OCI-LY7 (cell line): ENCODE results near the gene ULK4. TPM values are rescaled to one million over a fixed set of nuclear protein-coding genes. Genes with fewer than 3 reads are reported as not detected.

ENCODE experiments used
- BruUV-seq: library from RNA; stranded (reverse); fragments of 400-500 nt; replicated peaks from 2 replicates; lab custom pipeline; 2021; lab: Mats Ljungman, UMichigan
- CTCF ChIA-PET: fragments of 300-600 bp; sonication (Branson Sonifier 250); formaldehyde crosslinking; loops from one replicate; lab custom pipeline; 2022; ENCODE audit warnings: antibody characterized with exemption; ENCODE audit not compliant: unreplicated experiment; lab: Charles Lee
- POLR2A ChIA-PET: fragments of 300-600 bp; sonication (Branson Sonifier 250); formaldehyde crosslinking; loops from one replicate; lab custom pipeline; 2022; ENCODE audit warnings: antibody characterized with exemption; lab: Charles Lee
- DNase-seq: peaks from one replicate; pipeline ENCODE4 v3.0.0-alpha.2; 2015; ENCODE audit warnings: low spot score
- H2AFZ ChIP-seq: fragments of 200-600 bp; sonication (generic), shearing (Covaris generic); 2 replicates; pipeline ENCODE4 v1.6.1; 2014; ENCODE audit warnings: mild to moderate bottlenecking, antibody characterized with exemption, low read length, moderate library complexity
- H3K27ac ChIP-seq: fragments of 200-600 bp; sonication (generic); 2 replicates; pipeline ENCODE4 v1.5.1; 2014; ENCODE audit warnings: mixed run types, low read depth, mild to moderate bottlenecking, moderate library complexity, low read length, inconsistent platforms; ENCODE audit not compliant: poor library complexity, severe bottlenecking
- H3K36me3 ChIP-seq: fragments of 200-600 bp; sonication (generic); 2 replicates; pipeline ENCODE4 v1.6.1; 2014; ENCODE audit warnings: mild to moderate bottlenecking, antibody characterized with exemption, low read length, moderate library complexity, mixed read lengths; ENCODE audit not compliant: insufficient read depth
- H3K4me1 ChIP-seq: fragments of 200-600 bp; sonication (generic); 2 replicates; pipeline ENCODE4 v1.5.1; 2014; ENCODE audit warnings: mild to moderate bottlenecking, low read length; ENCODE audit not compliant: insufficient read depth, poor library complexity, severe bottlenecking
- H3K4me2 ChIP-seq: fragments of 200-600 bp; sonication (generic); 2 replicates; pipeline ENCODE4 v1.6.1; 2014; ENCODE audit warnings: mild to moderate bottlenecking, low read length
- H3K4me3 ChIP-seq: fragments of 200-600 bp; sonication (generic); 2 replicates; pipeline ENCODE4 v1.5.1; 2014; ENCODE audit warnings: mild to moderate bottlenecking, low read depth, low read length; ENCODE audit not compliant: poor library complexity, severe bottlenecking
- H3K79me2 ChIP-seq: fragments of 200-600 bp; sonication (generic); 2 replicates; pipeline ENCODE4 v1.6.1; 2016; ENCODE audit warnings: low read depth, mild to moderate bottlenecking, low read length, moderate library complexity, mixed read lengths; ENCODE audit not compliant: insufficient read depth
- H3K9me2 ChIP-seq: fragments of 200-600 bp; sonication (generic); 2 replicates; pipeline ENCODE4 v1.6.1; 2016; ENCODE audit warnings: mild to moderate bottlenecking, low read length, mixed read lengths; ENCODE audit not compliant: insufficient read depth
- H3K9me3 ChIP-seq: fragments of 200-600 bp; sonication (generic); 2 replicates; pipeline ENCODE4 v1.6.1; 2014; ENCODE audit warnings: mild to moderate bottlenecking, mixed run types, low read length, mixed read lengths
- H4K20me1 ChIP-seq: fragments of 200-600 bp; sonication (generic); 2 replicates; pipeline ENCODE4 v1.6.1; 2014; ENCODE audit warnings: mild to moderate bottlenecking, antibody characterized with exemption, low read length, moderate library complexity, mixed read lengths; ENCODE audit not compliant: insufficient read depth
- CTCF ChIP-seq: fragments of 200-600 bp; sonication (generic); conservative IDR thresholded peaks from 2 replicates; pipeline ENCODE4 v1.5.1; 2014; ENCODE audit warnings: mild to moderate bottlenecking, antibody characterized with exemption, low read length, moderate library complexity, mixed read lengths
- EZH2phosphoT487 ChIP-seq: fragments of 200-600 bp; sonication (generic); IDR thresholded peaks from 2 replicates; pipeline ENCODE4 v1.6.1; 2018; ENCODE audit warnings: low read depth, borderline replicate concordance, mild to moderate bottlenecking, mixed run types, antibody characterized with exemption, low read length, moderate library complexity, mixed read lengths
- intact Hi-C: fragments of 100-400 bp; cut with micrococcal nuclease; formaldehyde crosslinking; loops from one replicate; pipeline ENCODE4 v1.10.0; 2022; ENCODE audit not compliant: unreplicated experiment
- total RNA-seq, 2 experiments: library from RNA; depleted of rRNA in 1 of 2; stranded (reverse); fragments of >200 nt in 1 of 2; shearing (Covaris generic) in 1 of 2; gene quantifications; 2 replicates each; pipeline ENCODE4 v1.2.3, GENCODE V29; 2014 to 2022

The ULK4 gene
- total RNA-seq, 2 experiments from 2014 or later = 18.9 to 21.0 TPM

GRCh38 chr3:41430391-41430790 is 531.5 kb downstream of the ULK4 start:
- no peaks in the 10 kb centered on the region for H4K20me1 ChIP-seq
- H3K4me2 ChIP-seq = no peak overlapping the region
- no peak overlapping the region for H3K4me3 ChIP-seq
- no peaks in the 10 kb centered on the region for H3K9me2 ChIP-seq
- intact Hi-C loops = no loop called here
- no peaks in the 10 kb centered on the region for H3K4me1 ChIP-seq
- CTCF ChIA-PET = no interaction called here
- no peaks in the 10 kb centered on the region for H3K36me3 ChIP-seq
- POLR2A ChIA-PET = interaction anchor here (0.7 kb wide), 1 partner anchor 452 kb away, joined by 3 read pairs; no protein-coding TSS in a partner anchor
- TF ChIP-seq CTCF (no peak), EZH2phosphoT487 (no peak)
- BruUV-seq = no TSS peak
- no peak overlapping the region for H3K27ac ChIP-seq
- H2AFZ ChIP-seq = no peak overlapping the region
- no peaks in the 10 kb centered on the region for H3K79me2 ChIP-seq
- no peaks in the 10 kb centered on the region for H3K9me3 ChIP-seq
- DNase-seq = no peak

- POLR2A ChIA-PET = no interaction called here
- Histone ChIP-seq H3K9me3 (no peaks in the 10 kb centered on the region), H3K4me1 (no peaks in the 10 kb centered on the region), H3K36me3 (no peaks in the 10 kb centered on the region), H3K9me2 (no peaks in the 10 kb centered on the region), H3K27ac (no peak overlapping the region), H3K79me2 (no peaks in the 10 kb centered on the region), H2AFZ (no peak overlapping the region), H3K4me3 (no peak overlapping the region), H3K4me2 (no peak overlapping the region), H4K20me1 (no peaks in the 10 kb centered on the region)
- CTCF ChIA-PET = no interaction called here
- DNase-seq = no peak
- TF ChIP-seq EZH2phosphoT487 = no peak
- no peak for TF ChIP-seq CTCF
- intact Hi-C loops = no loop called here
- BruUV-seq = no TSS peak
Measured at GRCh38 chr3:41426485-41426884, 535.4 kb downstream of the ULK4 start.

GRCh38 chr3:41424543-41425300 is 537.2 kb downstream of the ULK4 start:
- H3K9me3 ChIP-seq = no peaks in the 10 kb centered on the region
- no peak overlapping the region for H3K4me3 ChIP-seq
- H3K36me3 ChIP-seq = no peaks in the 10 kb centered on the region
- no TSS peak for BruUV-seq
- intact Hi-C loops = no loop called here
- ChIA-PET POLR2A (interaction anchor here (0.7 to 0.9 kb wide), 2 partner anchors 25 to 200 kb away, joined by 4 to 5 read pairs; no protein-coding TSS in a partner anchor), CTCF (no interaction called here)
- no peak overlapping the region for H2AFZ ChIP-seq
- no peaks in the 10 kb centered on the region for H3K4me1 ChIP-seq
- H4K20me1 ChIP-seq = no peaks in the 10 kb centered on the region
- no peak for DNase-seq
- no peak for TF ChIP-seq CTCF
- TF ChIP-seq EZH2phosphoT487 = no peak
- H3K27ac ChIP-seq = no peak overlapping the region
- no peak overlapping the region for H3K4me2 ChIP-seq
- no peaks in the 10 kb centered on the region for H3K79me2 ChIP-seq
- no peaks in the 10 kb centered on the region for H3K9me2 ChIP-seq
